Measurements from ENCODE around the gene MTMR12. TPM values are rescaled to one million over a fixed set of nuclear protein-coding genes. Genes with fewer than 3 reads are reported as not detected.
"Not testable (repeated sequence)": the region's sequence is repeated elsewhere in the genome, so short reads cannot be mapped to it uniquely, and the experiment has no call there.

MTMR12 gene
- total RNA-seq, 1 donor from 2014 or later, result 25.3 TPM

- DNase-seq (ENCODE audit: low read depth in 2 of 2), result peak in 1 of 2 donors; percentile 36
Measured at GRCh38 chr5:32233220-32233695, 79.5 kb downstream of the MTMR12 start.

DNA sequence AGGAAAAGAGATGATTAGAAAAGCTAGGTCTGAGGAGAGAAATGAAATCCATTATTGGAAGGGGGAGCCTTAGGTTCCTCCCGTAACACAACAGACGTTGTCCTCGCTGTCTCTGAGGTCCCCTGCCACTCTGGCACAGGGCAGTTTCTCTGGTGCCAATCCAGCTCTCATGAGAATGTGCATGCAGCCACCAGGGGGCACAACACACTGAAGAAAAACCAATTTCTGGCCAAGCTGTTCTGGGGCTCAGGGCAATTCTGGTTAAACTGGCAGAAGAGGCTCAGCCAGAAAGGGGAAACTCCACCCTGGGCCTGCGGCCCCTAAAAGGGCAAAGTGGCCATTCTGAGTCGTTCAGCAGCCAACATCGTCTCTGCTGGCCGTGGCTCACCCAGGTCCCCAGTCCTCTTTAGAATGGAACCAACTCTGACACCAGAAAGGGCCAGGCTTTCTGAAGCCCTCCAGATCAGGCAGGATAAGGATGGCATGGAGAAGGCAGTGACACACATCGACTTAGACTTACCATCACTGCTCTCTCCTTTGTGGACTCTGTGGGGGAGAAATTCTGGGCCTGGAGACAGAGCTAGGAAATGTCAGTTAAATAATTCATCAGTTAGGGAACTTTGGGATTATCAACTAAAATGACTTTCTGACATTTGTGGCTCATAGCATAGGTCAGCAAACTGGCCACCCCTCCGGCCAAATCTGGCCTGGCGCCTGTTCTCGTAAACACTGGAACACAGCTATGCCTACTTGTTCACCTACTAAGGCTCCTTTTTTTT, 80.1 kb downstream of the MTMR12 start:
- DNase-seq (ENCODE audit: low read depth in 2 of 2), result peak; percentile 64 to 81

GRCh38 chr5:32231929-32232328, 80.8 kb downstream of the MTMR12 start:
- DNase-seq (ENCODE audit: low read depth in 2 of 2), result no peak

GRCh38 chr5:32231241-32231640, 81.5 kb downstream of the MTMR12 start:
- DNase-seq (ENCODE audit: low read depth in 2 of 2), result no peak

GRCh38 chr5:32230356-32231099, 82.2 kb downstream of the MTMR12 start:
- no peak for DNase-seq (ENCODE audit: low read depth in 2 of 2)

- no peak for DNase-seq (ENCODE audit: low read depth in 2 of 2)
Measured at GRCh38 chr5:32229586-32229985, 83.2 kb downstream of the MTMR12 start.

- DNase-seq (ENCODE audit: low read depth in 2 of 2), result no peak
Measured at GRCh38 chr5:32228816-32229215, 83.9 kb downstream of the MTMR12 start.

- DNase-seq (ENCODE audit: low read depth in 2 of 2), result no peak
Measured at GRCh38 chr5:32225445-32225844, 87.3 kb downstream of the MTMR12 start.

GRCh38 chr5:32223972-32224609, 88.6 kb downstream of the MTMR12 start:
- peak in 1 of 2 donors; percentile 17 for DNase-seq (ENCODE audit: low read depth in 2 of 2)

DNA sequence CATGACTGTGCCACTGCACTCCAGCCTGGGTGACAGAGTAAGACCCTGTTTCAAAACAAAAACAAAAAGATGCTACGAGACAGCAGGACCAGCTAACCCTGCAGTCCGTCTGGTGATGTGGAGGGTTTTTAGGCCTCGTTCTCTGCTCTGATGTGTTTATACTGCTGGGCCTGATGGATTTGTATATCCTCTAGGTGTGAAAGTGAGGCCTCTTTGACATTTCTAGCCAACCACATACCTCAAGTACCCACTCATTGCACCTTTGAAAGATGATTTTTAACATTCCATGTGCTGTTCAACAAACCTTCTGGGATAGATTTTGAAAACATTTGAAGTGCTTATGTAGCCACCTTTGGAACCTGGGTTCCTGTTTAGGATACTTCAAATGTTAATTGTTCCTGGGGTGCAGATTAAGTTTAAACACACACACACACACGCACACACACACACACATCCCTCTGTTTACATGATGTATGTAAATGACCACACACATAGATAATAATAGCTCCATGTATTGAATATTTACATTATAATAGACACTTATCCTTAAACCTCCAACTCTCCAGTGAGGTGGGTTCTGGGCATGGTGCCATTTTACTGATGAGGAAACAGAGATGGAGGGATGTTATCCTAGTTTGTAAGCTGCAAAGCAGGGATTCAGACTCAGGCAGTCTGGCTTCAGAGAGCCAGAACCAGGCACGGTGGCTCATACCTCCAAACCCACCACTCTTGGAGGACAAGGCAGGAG, 89.8 kb downstream of the MTMR12 start:
- DNase-seq (ENCODE audit: low read depth in 2 of 2), result no peak

GRCh38 chr5:32217886-32218396, 94.8 kb downstream of the MTMR12 start:
- DNase-seq (ENCODE audit: low read depth in 2 of 2), result no peak

DNA sequence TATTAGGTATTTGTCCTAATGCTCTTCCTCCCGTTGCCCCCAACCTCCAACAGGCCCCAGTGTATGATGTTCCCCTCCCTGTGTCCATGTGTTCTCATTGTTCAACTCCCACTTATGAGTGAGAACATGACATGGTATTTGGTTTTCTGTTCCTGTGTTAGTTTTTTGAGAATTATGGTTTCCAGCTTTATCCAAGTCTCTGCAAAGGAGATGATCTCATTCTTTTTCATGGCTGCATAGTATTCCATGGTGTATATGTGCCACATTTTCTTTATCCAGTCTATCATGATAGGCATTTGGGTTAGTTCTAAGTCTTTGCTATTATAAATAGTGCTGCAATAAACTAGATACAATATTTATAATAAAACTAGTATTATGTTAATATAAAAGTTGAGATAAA, 98.4 kb downstream of the MTMR12 start:
- DNase-seq (ENCODE audit: low read depth in 2 of 2), result not testable (repeated sequence)

GRCh38 chr5:32210151-32210550, 102.6 kb downstream of the MTMR12 start:
- DNase-seq (ENCODE audit: low read depth in 2 of 2), result no peak

DNA sequence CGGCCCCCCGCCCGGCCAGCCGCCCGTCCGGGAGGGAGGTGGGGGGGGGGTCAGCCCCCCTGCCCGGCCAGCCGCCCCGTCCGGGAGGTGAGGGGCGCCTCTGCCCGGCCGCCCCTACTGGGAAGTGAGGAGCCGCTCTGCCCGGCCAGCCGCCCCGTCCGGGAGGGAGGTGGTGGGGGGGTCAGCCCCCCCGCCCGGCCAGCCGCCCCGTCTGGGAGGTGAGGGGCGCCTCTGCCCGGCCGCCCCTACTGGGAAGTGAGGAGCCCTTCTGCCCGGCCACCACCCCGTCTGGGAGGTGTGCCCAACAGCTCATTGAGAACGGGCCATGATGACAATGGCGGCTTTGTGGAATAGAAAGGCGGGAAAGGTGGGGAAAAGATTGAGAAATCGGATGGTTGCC, 103.9 kb downstream of the MTMR12 start:
- DNase-seq (ENCODE audit: low read depth in 2 of 2), result not testable (repeated sequence)

DNA sequence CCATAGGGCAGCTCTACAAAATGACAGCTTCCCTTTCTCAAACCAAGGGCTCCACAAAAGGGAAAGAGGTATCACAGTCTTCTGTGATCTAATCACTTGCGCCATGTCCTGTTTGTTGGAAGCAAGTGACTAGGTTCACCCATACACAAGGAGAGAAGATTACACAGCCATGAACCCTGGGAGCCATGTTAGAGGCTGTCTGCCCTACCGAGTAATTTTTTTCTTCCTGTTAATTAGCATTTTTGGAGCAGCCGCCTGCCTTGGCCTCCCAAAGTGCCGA, 105.4 kb downstream of the MTMR12 start:
- DNase-seq (ENCODE audit: low read depth in 2 of 2), result no peak

- DNase-seq (ENCODE audit: low read depth in 2 of 2), result no peak
Measured at GRCh38 chr5:32206509-32207354, 106.0 kb downstream of the MTMR12 start.

- no peak for DNase-seq (ENCODE audit: low read depth in 2 of 2)
Measured at GRCh38 chr5:32206053-32206452, 106.7 kb downstream of the MTMR12 start.

GRCh38 chr5:32202394-32202793, 110.3 kb downstream of the MTMR12 start:
- no peak for DNase-seq (ENCODE audit: low read depth in 2 of 2)

DNA sequence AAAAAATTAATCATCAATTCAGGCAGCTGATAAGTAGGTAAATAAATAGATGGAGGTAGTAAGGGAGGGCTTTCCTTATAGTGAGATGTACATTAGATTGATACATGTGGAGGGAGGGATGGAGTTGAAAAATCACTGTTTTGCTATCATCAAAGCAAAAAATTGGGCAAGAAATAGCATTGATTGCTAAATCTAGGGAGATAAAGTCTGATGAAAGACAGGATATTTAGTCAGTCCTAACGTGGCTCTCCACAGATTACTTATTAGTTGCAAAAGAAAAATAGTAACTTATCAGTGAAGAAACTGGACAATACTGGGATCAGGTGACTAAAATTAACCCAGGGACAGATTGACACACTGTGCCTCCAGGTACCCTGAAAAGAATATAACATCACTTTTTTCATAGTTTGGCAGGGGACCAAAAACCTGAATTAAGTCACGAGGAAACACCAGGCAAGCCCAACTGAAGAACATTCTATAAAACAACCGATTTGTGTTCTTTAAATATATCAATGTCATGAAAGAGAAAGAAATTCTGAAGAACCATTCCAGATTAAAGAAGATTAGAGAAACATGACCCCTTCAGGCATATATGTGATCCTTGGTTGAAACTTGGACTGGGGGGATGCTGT, 111.5 kb downstream of the MTMR12 start:
- no peak for DNase-seq (ENCODE audit: low read depth in 2 of 2)

DNA sequence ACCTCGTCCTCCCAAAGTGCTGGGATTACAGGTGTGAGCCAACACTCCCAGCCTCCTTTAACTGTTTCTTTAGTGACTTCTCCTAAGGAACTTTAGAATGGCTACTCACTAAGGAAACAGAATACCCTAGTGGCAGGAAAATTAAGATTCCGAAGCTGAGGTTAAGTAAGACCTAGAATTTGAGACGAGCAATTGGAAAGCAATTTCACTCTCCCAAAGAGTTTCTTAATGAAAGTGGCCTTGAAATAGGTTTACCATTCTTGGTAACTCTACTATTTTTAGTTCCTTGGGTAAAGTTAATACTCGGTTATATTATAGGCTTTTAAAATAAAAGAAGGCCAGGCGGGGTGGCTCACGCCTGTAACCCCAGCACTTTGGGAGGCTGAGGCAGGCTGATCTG, 115.7 kb downstream of the MTMR12 start:
- DNase-seq (ENCODE audit: low read depth in 2 of 2), result no peak

All from dermis microvascular lymphatic vessel endothelial cell (primary cell).